Stimulated activated CD4-positive, alpha-beta T cell treated with anti-CD3 and anti-CD28 coated beads, TNF-alpha, amount 100 ng/mL, for 1 hour (primary cell): ENCODE results near the gene P2RY12.
"Not testable (repeated sequence)": the region's sequence is repeated elsewhere in the genome, so short reads cannot be mapped to it uniquely, and the experiment has no call there.

Experiments
- DNase-seq, 3 donors: peaks; one replicate each; pipeline ENCODE4 v3.0.0-alpha.2; 2020; ENCODE audit warnings: low read depth in 3 of 3, low spot score in 1 of 3

P2RY12 gene

GRCh38 chr3:151393146-151393830 lies 8.7 kb upstream of the P2RY12 start:
- DNase-seq, result no peak

GRCh38 chr3:151392191-151392590 lies 7.6 kb upstream of the P2RY12 start:
- DNase-seq, result not testable (repeated sequence)

- DNase-seq, result no peak
These were observed 7.2 kb upstream of the P2RY12 start for GRCh38 chr3:151391720-151392119.

GRCh38 chr3:151387842-151388241 lies 3.3 kb upstream of the P2RY12 start:
- DNase-seq, result no peak

GRCh38 chr3:151387432-151387831 lies 2.9 kb upstream of the P2RY12 start:
- no peak for DNase-seq

- DNase-seq, result no peak
These were observed 1.5 kb upstream of the P2RY12 start for GRCh38 chr3:151386056-151386455.

- no peak for DNase-seq
These were observed 597 bp downstream of the P2RY12 start for GRCh38 chr3:151383956-151384355.

GRCh38 chr3:151383111-151383510 lies 1.4 kb downstream of the P2RY12 start:
- DNase-seq, result no peak

- no peak for DNase-seq
These were observed 1.9 kb downstream of the P2RY12 start for GRCh38 chr3:151382671-151383070.

- no peak for DNase-seq
These were observed 5.3 kb downstream of the P2RY12 start for GRCh38 chr3:151379083-151379734.

GRCh38 chr3:151377768-151378385 lies 6.7 kb downstream of the P2RY12 start:
- DNase-seq, result no peak

- DNase-seq, result no peak
These were observed 12.3 kb downstream of the P2RY12 start for GRCh38 chr3:151372063-151372820.

GRCh38 chr3:151371526-151371925 lies 13.0 kb downstream of the P2RY12 start:
- no peak for DNase-seq

- no peak for DNase-seq
These were observed 17.1 kb downstream of the P2RY12 start for GRCh38 chr3:151367448-151367847.

- DNase-seq, result no peak
These were observed 17.6 kb downstream of the P2RY12 start for GRCh38 chr3:151366993-151367392.

GRCh38 chr3:151362751-151363174 lies 21.8 kb downstream of the P2RY12 start:
- no peak for DNase-seq

- DNase-seq, result no peak
These were observed 27.1 kb downstream of the P2RY12 start for GRCh38 chr3:151357463-151357850.

- DNase-seq, result no peak
These were observed 27.6 kb downstream of the P2RY12 start for GRCh38 chr3:151356794-151357462.

- no peak for DNase-seq
These were observed 32.9 kb downstream of the P2RY12 start for GRCh38 chr3:151351648-151352047.

GRCh38 chr3:151351219-151351618 lies 33.3 kb downstream of the P2RY12 start:
- no peak for DNase-seq

- no peak for DNase-seq
These were observed 33.9 kb downstream of the P2RY12 start for GRCh38 chr3:151350656-151351055.
